H1 (cell line): ENCODE results near the gene CDK2. TPM values are rescaled to one million over a fixed set of nuclear protein-coding genes. Genes with fewer than 3 reads are reported as not detected.

ENCODE experiments used
- BRCA1 ChIP-seq: IDR thresholded peaks from 2 replicates; pipeline ENCODE4 v1.6.1; 2012; ENCODE audit warnings: low read depth, low read length, improper control_type of control experiment
- CBX5 ChIP-seq: fragments of 300-800, 300-1000 bp; sonication (generic); IDR thresholded peaks from 2 replicates; pipeline ENCODE4 v1.7.1; 2016; ENCODE audit warnings: antibody characterized with exemption, low read length, low read depth
- CBX8 ChIP-seq: fragments of 300-800, 300-1000 bp; sonication (generic); IDR thresholded peaks from 2 replicates; pipeline ENCODE4 v1.7.1; 2016; ENCODE audit warnings: low read depth, low read length, borderline replicate concordance
- CHD1 ChIP-seq: IDR thresholded peaks from 2 replicates; pipeline ENCODE4 v1.6.1; 2012; ENCODE audit warnings: low read depth, low read length, improper control_type of control experiment
- E2F6 ChIP-seq: IDR thresholded peaks from 2 replicates; pipeline ENCODE4 v1.6.1; 2012; ENCODE audit warnings: inconsistent platforms
- EGR1 ChIP-seq: IDR thresholded peaks from 2 replicates; pipeline ENCODE4 v1.6.1; 2011; ENCODE audit warnings: low read depth, low read length, borderline replicate concordance
- FOSL1 ChIP-seq: IDR thresholded peaks from 2 replicates; pipeline ENCODE4 v1.6.1; 2011; ENCODE audit warnings: mild to moderate bottlenecking, low read depth, low read length, moderate library complexity; ENCODE audit not compliant: insufficient read depth
- GTF2F1 ChIP-seq: IDR thresholded peaks from 2 replicates; pipeline ENCODE4 v1.6.1; 2012; ENCODE audit warnings: low read depth, low read length, improper control_type of control experiment, borderline replicate concordance
- HDAC2 ChIP-seq, 2 experiments: fragments of 300-600 bp in 1 of 2; sonication (generic) in 1 of 2; IDR thresholded peaks; 2 replicates each; pipeline ENCODE4 v1.6.1; 2011 to 2012; ENCODE audit warnings: low read depth in 2 of 2, low read length in 2 of 2, mild to moderate bottlenecking in 2 of 2, moderate library complexity in 2 of 2, borderline replicate concordance in 1 of 2, inconsistent platforms in 1 of 2
- KDM4A ChIP-seq: IDR thresholded peaks from one replicate; pipeline ENCODE4 v1.7.1; 2012; ENCODE audit warnings: low read depth, mild to moderate bottlenecking, moderate library complexity, low read length, inconsistent platforms; ENCODE audit not compliant: severe bottlenecking
- MAX ChIP-seq: IDR thresholded peaks from 2 replicates; pipeline ENCODE4 v1.6.1; 2012; ENCODE audit warnings: inconsistent platforms
- PHF8 ChIP-seq: fragments of 200-600 bp; sonication (generic); conservative IDR thresholded peaks from 2 replicates; pipeline ENCODE4 v1.7.1; 2012; ENCODE audit warnings: low read depth, mild to moderate bottlenecking, inconsistent platforms, low read length, moderate library complexity
- POLR2AphosphoS5 ChIP-seq: IDR thresholded peaks from 2 replicates; pipeline ENCODE4 v1.6.1; 2011; ENCODE audit warnings: low read depth, low read length
- RXRA ChIP-seq: IDR thresholded peaks from 2 replicates; pipeline ENCODE4 v1.6.1; 2011; ENCODE audit warnings: low read depth, mild to moderate bottlenecking, low read length, moderate library complexity; ENCODE audit not compliant: insufficient read depth
- SP1 ChIP-seq: IDR thresholded peaks from 2 replicates; pipeline ENCODE4 v1.6.1; 2011; ENCODE audit warnings: low read depth, low read length
- SP2 ChIP-seq: IDR thresholded peaks from 2 replicates; pipeline ENCODE4 v1.6.1; 2012; ENCODE audit warnings: mild to moderate bottlenecking, low read length, inconsistent platforms
- SP4 ChIP-seq: IDR thresholded peaks from 2 replicates; pipeline ENCODE4 v1.6.1; 2012; ENCODE audit warnings: low read length, inconsistent platforms
- SRF ChIP-seq: IDR thresholded peaks from 2 replicates; pipeline ENCODE4 v1.6.1; 2011; ENCODE audit warnings: mild to moderate bottlenecking, low read depth, low read length, moderate library complexity
- SUZ12 ChIP-seq: fragments of 200-600 bp; sonication (generic); IDR thresholded peaks from 2 replicates; pipeline ENCODE4 v1.6.1; 2012; ENCODE audit warnings: mild to moderate bottlenecking, inconsistent platforms, low read length, moderate library complexity, mixed read lengths
- TAF1 ChIP-seq: IDR thresholded peaks from 2 replicates; pipeline ENCODE4 v1.6.1; 2011; ENCODE audit warnings: mild to moderate bottlenecking, low read depth, low read length
- TBP ChIP-seq: IDR thresholded peaks from 2 replicates; pipeline ENCODE4 v1.6.1; 2011; ENCODE audit warnings: low read depth, low read length, improper control_type of control experiment
- TCF12 ChIP-seq: IDR thresholded peaks from 2 replicates; pipeline ENCODE4 v1.6.1; 2011; ENCODE audit warnings: low read depth, mild to moderate bottlenecking, low read length
- TEAD4 ChIP-seq: IDR thresholded peaks from 2 replicates; pipeline ENCODE4 v1.6.1; 2012; ENCODE audit warnings: low read depth, low read length, inconsistent platforms, mixed read lengths
- USF2 ChIP-seq: IDR thresholded peaks from 2 replicates; pipeline ENCODE4 v1.6.1; 2011; ENCODE audit warnings: low read length, improper control_type of control experiment
- polyA plus RNA-seq, 7 experiments: library from polyadenylated mRNA; depleted of rRNA in 3 of 7; stranded (reverse) in 5 of 7; unstranded in 2 of 7; fragments of >200 nt in 5 of 7; fragments of 200-250 nt in 2 of 7; gene quantifications; 1 replicate in 5 of 7; 2 replicates in 1 of 7; 4 replicates in 1 of 7; pipeline versions ENCODE4 v1.2.1 to v1.2.3, GENCODE V29; 2011 to 2013; ENCODE audit warnings: missing spikeins in 2 of 7, mixed read lengths in 2 of 7
- total RNA-seq: library from RNA; stranded (reverse); fragmentation: NEBNext Ultra II Directional; extraction: Animal tissue kit (Norgen Biotek cat#: 25700); gene quantifications from 2 replicates; pipeline ENCODE4 v1.2.1, GENCODE V29; 2021

Gene CDK2
- total and polyA plus RNA-seq, 2 of the 8 experiments (the other 6 are each of a cell fraction or from before 2014, with no cell fraction given): 39.4 to 42.5 TPM

- TF ChIP-seq EGR1 (no peak), SUZ12 (no peak), KDM4A (no peak), PHF8 (no peak), CHD1 (no peak), BRCA1 (no peak), HDAC2 (IDR thresholded peaks at IDR 0.05; ENCODE audit: borderline replicate concordance in 1 of 2, low read depth in 2 of 2, low read length in 2 of 2) (peak in 1 of 2 experiments; percentile 32; a peak in 1 of 4 replicates), SP2 (no peak), SRF (no peak), SP1 (no peak), TAF1 (0 out of 2 replicates have a peak, but pooled peaks have one; percentile 18), RXRA (no peak), TBP (no peak), SP4 (no peak), GTF2F1 (no peak), E2F6 (peak; percentile 42; the same call in 1 of the 2 replicates), TCF12 (no peak), TEAD4 (no peak), POLR2AphosphoS5 (no peak), USF2 (no peak), CBX8 (no peak), FOSL1 (no peak), CBX5 (no peak), MAX (no peak)
Measured at GRCh38 chr12:55931780-55932550, 34.7 kb upstream of the CDK2 start (continued).
